ENCODE measurements around the gene GATA5. TPM values are rescaled to one million over a fixed set of nuclear protein-coding genes. Genes with fewer than 3 reads are reported as not detected.

GATA5 gene
- total and polyA plus RNA-seq, 8 donors = 0.02 to 0.34 (median 0.15) TPM; not detected in 5

- Histone ChIP-seq H3K9me3 (no peaks in the 10 kb centered on the region), H3K36me3 (no peaks in the 10 kb centered on the region), H3K27ac (no peak overlapping the region), H3K27me3 (no peaks in the 10 kb centered on the region), H3K4me3 (no peak overlapping the region), H3K4me1 (no peaks in the 10 kb centered on the region)
- TF ChIP-seq, protein P1, sequence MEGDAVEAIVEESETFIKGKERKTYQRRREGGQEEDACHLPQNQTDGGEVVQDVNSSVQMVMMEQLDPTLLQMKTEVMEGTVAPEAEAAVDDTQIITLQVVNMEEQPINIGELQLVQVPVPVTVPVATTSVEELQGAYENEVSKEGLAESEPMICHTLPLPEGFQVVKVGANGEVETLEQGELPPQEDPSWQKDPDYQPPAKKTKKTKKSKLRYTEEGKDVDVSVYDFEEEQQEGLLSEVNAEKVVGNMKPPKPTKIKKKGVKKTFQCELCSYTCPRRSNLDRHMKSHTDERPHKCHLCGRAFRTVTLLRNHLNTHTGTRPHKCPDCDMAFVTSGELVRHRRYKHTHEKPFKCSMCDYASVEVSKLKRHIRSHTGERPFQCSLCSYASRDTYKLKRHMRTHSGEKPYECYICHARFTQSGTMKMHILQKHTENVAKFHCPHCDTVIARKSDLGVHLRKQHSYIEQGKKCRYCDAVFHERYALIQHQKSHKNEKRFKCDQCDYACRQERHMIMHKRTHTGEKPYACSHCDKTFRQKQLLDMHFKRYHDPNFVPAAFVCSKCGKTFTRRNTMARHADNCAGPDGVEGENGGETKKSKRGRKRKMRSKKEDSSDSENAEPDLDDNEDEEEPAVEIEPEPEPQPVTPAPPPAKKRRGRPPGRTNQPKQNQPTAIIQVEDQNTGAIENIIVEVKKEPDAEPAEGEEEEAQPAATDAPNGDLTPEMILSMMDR (IDR thresholded peaks at IDR 0.05) = no peak
- FAIRE-seq (no peak), ATAC-seq (peak in 1 of 4 donors; percentile 36), DNase-seq (no peak)
- intact Hi-C loops (cut with DNase I) = loop anchor here in 1 of 3 donors (10.0 kb wide), 1 partner anchor 61 kb away; no protein-coding TSS in a partner anchor
- 61 to 69% methylated on average over 32 of the region's 32 CpGs for WGBS, 2 donors
Observed at GRCh38 chr20:62433658-62434497, 41.9 kb downstream of the GATA5 start.

DNA sequence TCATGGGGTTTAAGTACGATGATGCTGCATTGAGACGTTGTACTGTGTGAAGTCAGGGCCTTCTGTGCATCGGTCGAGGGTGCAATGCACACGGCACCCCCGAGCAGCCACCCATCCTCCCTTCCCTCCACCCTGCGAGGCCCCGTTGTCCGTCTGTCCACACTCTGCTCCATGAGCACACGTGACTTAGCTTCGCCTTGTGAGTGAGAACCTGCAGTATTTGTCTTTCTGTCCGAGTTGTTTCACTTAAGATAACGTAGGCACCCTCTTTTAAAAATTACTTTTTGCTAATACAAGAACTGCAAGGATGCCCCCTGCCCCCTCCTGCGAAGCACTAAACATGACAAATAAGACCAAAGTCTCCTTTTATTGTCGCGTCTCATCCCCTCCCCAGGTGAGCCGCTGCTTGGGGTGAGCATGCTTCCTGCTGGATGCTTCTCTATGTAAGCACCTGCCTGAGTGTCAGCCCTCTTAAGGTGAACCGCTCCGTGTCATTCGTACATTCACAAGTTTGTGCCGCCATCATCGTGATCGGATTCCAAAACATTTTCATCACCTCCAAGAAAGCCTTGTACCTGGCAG lies 44.8 kb downstream of the GATA5 start:
- Histone ChIP-seq H3K4me1 (peaks cover 10 to 16% (median 14%) of the 10 kb centered on the region in 3 donors), H3K27me3 (no peaks in the 10 kb centered on the region), H3K4me3 (no peak overlapping the region), H3K27ac (no peak overlapping the region), H3K9me3 (no peaks in the 10 kb centered on the region), H3K36me3 (no peaks in the 10 kb centered on the region)
- intact Hi-C loops (cut with DNase I) = loop anchor here in 1 of 3 donors (10.0 kb wide), 1 partner anchor 64 kb away; no protein-coding TSS in a partner anchor
- 42 to 53% methylated on average over 23 of the region's 23 CpGs for WGBS, 2 donors
- FAIRE-seq (no peak), ATAC-seq (no peak), DNase-seq (no peak)
- TF ChIP-seq, protein P1 (IDR thresholded peaks at IDR 0.05) = no peak

GRCh38 chr20:62430311-62430853 lies 45.4 kb downstream of the GATA5 start:
- Histone ChIP-seq H3K27me3 (no peaks in the 10 kb centered on the region), H3K27ac (no peak overlapping the region), H3K4me1 (peaks cover 10 to 16% (median 14%) of the 10 kb centered on the region in 3 donors), H3K36me3 (no peaks in the 10 kb centered on the region), H3K4me3 (no peak overlapping the region), H3K9me3 (no peaks in the 10 kb centered on the region)
- intact Hi-C loops (cut with DNase I) = loop anchor here in 1 of 3 donors (10.0 kb wide), 1 partner anchor 64 kb away; no protein-coding TSS in a partner anchor
- no peak for FAIRE-seq
- no peak for DNase-seq
- WGBS, 2 donors = 42 to 44% methylated on average over 10 of the region's 10 CpGs
- TF ChIP-seq, protein P1 (IDR thresholded peaks at IDR 0.05) = no peak
- no peak for ATAC-seq

DNA sequence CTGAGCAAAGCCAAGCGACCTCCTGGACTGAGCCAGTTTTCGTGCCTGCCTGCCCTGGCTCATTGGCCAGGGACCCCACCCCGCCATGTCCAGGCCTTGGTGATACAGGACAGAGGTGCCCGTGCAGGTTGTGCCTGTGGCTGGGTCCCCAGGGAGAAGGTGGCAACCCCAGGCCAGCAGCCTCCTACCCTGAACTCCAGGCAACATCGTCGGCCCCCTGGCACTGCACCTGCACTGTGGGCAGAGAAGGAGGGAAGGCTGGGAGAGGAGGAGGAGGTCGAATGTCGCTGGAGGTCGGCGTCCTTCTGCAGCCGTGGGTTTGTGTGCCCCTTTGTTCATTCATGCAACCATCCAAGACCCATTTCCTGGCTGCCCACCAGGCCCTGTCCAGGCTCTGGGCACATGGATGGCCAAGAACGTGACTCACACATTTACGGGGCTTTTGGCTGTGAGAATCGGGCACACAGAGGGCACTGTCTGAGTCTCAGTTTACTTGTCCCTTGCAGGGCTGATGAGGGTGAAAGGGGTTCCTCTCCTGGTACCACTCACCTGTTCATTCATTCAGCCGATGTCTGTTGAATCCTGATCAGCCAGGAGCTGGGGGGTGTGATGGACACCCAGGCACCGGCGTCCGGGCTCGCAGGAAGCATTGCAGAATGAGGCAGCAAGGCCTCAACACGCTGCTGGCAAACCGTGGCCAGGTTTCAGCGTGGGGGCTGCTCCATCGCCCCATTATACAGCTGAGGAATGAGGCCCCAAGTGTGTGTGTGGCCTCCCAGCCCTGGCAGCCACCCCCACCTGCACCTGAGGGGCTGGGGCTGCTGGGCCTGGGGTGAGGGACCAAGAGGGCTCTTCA lies 46.1 kb downstream of the GATA5 start:
- Histone ChIP-seq H3K36me3 (no peaks in the 10 kb centered on the region), H3K4me1 (peaks cover 10 to 16% (median 14%) of the 10 kb centered on the region in 3 donors), H3K4me3 (no peak overlapping the region), H3K9me3 (no peaks in the 10 kb centered on the region), H3K27me3 (no peaks in the 10 kb centered on the region), H3K27ac (no peak overlapping the region)
- FAIRE-seq = no peak
- intact Hi-C loops (cut with DNase I) = loop anchor here in 1 of 3 donors (10.0 kb wide), 1 partner anchor 65 kb away; no protein-coding TSS in a partner anchor
- 79 to 80% methylated on average over 21 to 23 of the region's 23 CpGs for WGBS, 2 donors
- TF ChIP-seq, protein P1 (IDR thresholded peaks at IDR 0.05) = no peak
- no peak for ATAC-seq
- peak in 1 of 6 donors; percentile 72 for DNase-seq
